ENCODE data around the gene CCDC142. TPM values are rescaled to one million over a fixed set of nuclear protein-coding genes. Genes with fewer than 3 reads are reported as not detected.

The CCDC142 gene
- total RNA-seq, 4 donors from 2014 or later: 7.3 to 41.6 (median 13.7) TPM

GRCh38 chr2:74516650-74517049, 33.9 kb upstream of the CCDC142 start:
- Histone ChIP-seq H3K36me3 (no peaks in the 10 kb centered on the region), H3K9me3 (no peaks in the 10 kb centered on the region), H3K4me3 (peak overlapping the region in 1 of 2 donors; percentile 43), H3K27me3 (peaks cover 98% of the 10 kb centered on the region), H3K4me1 (peaks cover 0 to 38% (median 29%) of the 10 kb centered on the region in 3 donors), H3K27ac (no peak overlapping the region)
- TF ChIP-seq EP300 (IDR thresholded peaks at IDR 0.05) (no peak), CTCF (IDR thresholded peaks at IDR 0.05) (no peak), POLR2A (IDR thresholded peaks at IDR 0.05) (no peak), POLR2AphosphoS5 (IDR thresholded peaks at IDR 0.05) (no peak)
- ATAC-seq: no peak
- WGBS, 2 donors (ENCODE audit: low coverage in 1 of 2): 44 to 93% methylated on average over 3 to 9 of the region's 13 CpGs

GRCh38 chr2:74515981-74516633, 33.3 kb upstream of the CCDC142 start:
- H3K27ac ChIP-seq: no peak overlapping the region
- TF ChIP-seq EP300 (IDR thresholded peaks at IDR 0.05) (no peak), POLR2AphosphoS5 (IDR thresholded peaks at IDR 0.05) (no peak), POLR2A (IDR thresholded peaks at IDR 0.05) (no peak), CTCF (IDR thresholded peaks at IDR 0.05) (no peak)
- WGBS, 2 donors (ENCODE audit: low coverage in 1 of 2): 0% methylated on average over 1 of the region's 72 CpGs; no CpG with 5 or more reads in 1 of the 2 donors
- H3K9me3 ChIP-seq: no peaks in the 10 kb centered on the region
- peaks cover 0 to 38% (median 29%) of the 10 kb centered on the region in 3 donors for H3K4me1 ChIP-seq
- no peaks in the 10 kb centered on the region for H3K36me3 ChIP-seq
- peaks cover 100% of the 10 kb centered on the region for H3K27me3 ChIP-seq
- H3K4me3 ChIP-seq: peak overlapping the region in 1 of 2 donors; percentile 43
- ATAC-seq: peak; percentile 69

GRCh38 chr2:74515271-74515980, 32.6 kb upstream of the CCDC142 start:
- peaks cover 100% of the 10 kb centered on the region for H3K27me3 ChIP-seq

DNA sequence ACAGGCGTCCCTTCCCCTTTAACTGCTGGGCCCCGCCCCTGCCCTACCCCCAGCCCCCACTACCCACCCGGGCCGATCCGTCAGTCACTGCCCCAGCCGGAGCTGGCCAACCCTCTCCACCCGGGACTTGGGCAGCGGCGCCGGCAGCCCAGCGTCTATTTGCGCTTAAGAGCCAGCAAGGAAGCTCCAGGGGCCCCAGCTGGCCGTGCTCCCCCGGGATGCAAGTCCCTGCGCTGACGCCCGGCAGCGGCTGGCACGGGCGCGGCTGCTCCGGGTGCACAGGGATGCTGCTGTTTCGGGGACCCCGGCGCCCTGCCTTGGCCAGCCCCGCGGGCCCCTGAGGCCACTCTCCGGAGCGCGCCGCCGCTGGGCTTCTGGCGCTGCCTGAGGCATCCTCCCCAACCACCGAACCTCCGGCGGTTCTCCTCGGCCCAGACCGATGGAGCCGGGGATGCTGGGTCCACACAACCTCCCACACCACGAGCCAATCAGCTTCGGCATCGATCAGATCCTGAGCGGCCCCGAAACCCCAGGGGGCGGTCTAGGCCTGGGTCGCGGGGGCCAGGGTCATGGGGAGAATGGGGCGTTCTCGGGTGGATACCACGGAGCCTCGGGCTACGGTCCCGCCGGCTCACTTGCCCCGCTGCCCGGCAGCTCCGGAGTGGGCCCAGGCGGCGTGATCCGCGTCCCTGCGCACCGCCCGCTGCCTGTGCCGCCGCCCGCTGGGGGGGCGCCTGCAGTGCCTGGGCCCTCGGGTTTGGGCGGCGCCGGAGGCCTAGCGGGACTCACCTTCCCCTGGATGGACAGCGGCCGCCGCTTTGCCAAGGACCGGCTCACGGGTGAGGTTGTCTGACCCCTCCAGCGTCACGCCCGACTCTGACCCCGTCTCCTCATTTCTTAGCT, 31.8 kb upstream of the CCDC142 start, which contains the start of gene TLX2:
TLX2 (plus strand) TSS at position 83 of the 903 bp plus-strand sequence; CDS start at position 440, 357 bp downstream.
- ATAC-seq: no peak
- H3K36me3 ChIP-seq: no peaks in the 10 kb centered on the region
- peaks cover 0 to 38% (median 29%) of the 10 kb centered on the region in 3 donors for H3K4me1 ChIP-seq
- TF ChIP-seq CTCF (IDR thresholded peaks at IDR 0.05) (no peak), POLR2A (IDR thresholded peaks at IDR 0.05) (no peak), POLR2AphosphoS5 (IDR thresholded peaks at IDR 0.05) (no peak), EP300 (IDR thresholded peaks at IDR 0.05) (no peak)
- peak within 1 kb of the TSS in 1 of 2 donors; percentile 8 for H3K4me3 ChIP-seq
- no peak within 1 kb of the TSS for H3K27ac ChIP-seq
- H3K9me3 ChIP-seq: no peaks in the 10 kb centered on the region
- H3K27me3 ChIP-seq: peaks cover 100% of the 10 kb centered on the region
- 5% methylated on average over 4 of the region's 82 CpGs; no CpG with 5 or more reads in 1 of the 2 donors for WGBS, 2 donors (ENCODE audit: low coverage in 1 of 2)

More at GRCh38 chr2:74515271-74515980, 32.6 kb upstream of the CCDC142 start:
- 0% methylated on average over 2 of the region's 60 CpGs; no CpG with 5 or more reads in 1 of the 2 donors for WGBS, 2 donors (ENCODE audit: low coverage in 1 of 2)
- H3K9me3 ChIP-seq: no peaks in the 10 kb centered on the region
- no peak for ATAC-seq
- H3K4me1 ChIP-seq: peaks cover 0 to 38% (median 29%) of the 10 kb centered on the region in 3 donors
- no peak for TF ChIP-seq CTCF (IDR thresholded peaks at IDR 0.05)
- TF ChIP-seq POLR2AphosphoS5 (IDR thresholded peaks at IDR 0.05): no peak
- TF ChIP-seq EP300 (IDR thresholded peaks at IDR 0.05): no peak
- no peak for TF ChIP-seq POLR2A (IDR thresholded peaks at IDR 0.05)
- H3K4me3 ChIP-seq: peak overlapping the region in 1 of 2 donors; percentile 43
- no peak overlapping the region for H3K27ac ChIP-seq
- H3K36me3 ChIP-seq: no peaks in the 10 kb centered on the region
